ENCODE data around the gene ASAP2. TPM values are rescaled to one million over a fixed set of nuclear protein-coding genes. Genes with fewer than 3 reads are reported as not detected.

ASAP2 gene
- total RNA-seq, 1 donor from 2014 or later, result 0.23 TPM

DNA sequence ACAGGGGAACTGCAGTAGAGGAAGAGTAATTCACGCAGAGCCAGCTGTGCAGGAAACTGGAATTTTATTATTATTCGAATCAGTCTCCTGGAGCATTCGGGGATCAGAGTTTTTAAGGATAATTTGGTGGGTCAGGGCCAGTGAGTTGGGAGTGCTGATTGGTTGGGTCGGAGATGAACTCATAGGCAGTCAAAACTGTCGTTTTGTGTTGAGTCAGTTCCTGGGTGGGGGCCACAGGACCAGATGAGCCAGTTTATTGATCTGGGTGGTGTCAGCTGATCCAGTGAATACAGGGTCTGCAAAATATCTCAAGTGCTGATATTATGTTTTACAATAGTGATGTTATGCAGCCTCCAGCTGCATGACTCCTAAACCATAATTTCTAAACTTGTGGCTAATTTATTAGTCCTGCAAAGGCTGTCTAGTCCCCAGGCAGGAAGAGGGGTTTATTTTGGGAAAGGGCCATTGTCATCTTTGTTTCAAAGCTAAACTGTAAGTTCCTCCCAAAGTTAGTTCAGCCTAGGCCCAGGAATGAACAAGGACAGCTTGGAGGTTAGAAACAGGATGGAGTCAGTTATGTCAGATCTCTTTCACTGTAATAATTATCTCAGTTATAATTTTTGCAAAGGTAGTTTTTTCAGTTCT lies 67.0 kb downstream of the ASAP2 start:
- intact Hi-C loops (cut with micrococcal nuclease), result no loop called here

DNA sequence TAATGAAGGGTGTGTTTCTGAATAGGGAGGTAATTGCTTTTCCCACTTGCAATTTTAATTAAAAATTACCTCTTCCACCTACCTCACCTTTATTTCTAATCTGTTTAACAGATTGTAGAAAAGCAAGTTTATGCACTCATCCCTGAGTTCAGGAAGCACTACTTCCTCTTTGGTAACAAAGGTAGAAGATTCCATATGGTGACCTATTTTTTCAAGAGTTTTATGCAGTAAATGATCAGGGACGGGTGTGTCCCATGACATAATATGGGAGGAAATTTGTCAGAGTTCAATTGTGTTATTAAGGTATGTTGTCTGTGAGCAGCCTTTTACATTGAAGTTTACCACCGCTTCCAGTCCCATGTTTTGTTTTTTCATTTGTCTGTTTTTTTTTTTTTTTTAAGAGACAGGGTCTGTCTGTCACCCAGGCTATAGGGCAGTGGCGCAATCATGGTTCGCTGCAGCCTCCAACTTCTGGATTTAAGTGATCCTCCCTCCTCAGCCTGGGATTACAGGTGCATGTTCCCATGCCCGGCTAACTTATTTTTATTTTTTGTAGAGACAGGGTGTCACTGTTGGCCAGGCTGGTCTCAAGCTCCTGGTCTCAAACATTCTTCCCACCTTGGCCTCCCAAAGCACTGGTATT lies 68.2 kb downstream of the ASAP2 start:
- intact Hi-C loops (cut with micrococcal nuclease), result no loop called here

DNA sequence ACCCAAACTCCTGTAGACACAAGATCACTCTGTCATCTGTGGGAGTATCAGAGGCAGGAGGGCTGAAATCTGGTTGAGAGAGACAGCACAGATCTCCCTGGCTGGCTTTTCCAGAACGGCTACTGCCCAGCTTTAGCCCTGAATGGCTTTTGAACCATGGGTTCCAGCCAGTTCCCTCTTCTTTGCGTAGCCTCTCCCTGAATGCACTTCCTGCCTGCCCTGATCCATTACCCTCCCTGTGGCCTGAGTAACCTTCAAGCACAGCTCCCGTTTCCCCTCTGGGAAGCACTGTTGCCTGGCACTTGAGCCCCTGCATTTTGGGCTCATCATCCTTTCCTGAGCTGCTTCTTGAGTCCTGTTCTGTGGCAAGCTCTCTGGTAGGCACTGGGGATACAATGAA lies 68.8 kb downstream of the ASAP2 start:
- intact Hi-C loops (cut with micrococcal nuclease), result no loop called here

DNA sequence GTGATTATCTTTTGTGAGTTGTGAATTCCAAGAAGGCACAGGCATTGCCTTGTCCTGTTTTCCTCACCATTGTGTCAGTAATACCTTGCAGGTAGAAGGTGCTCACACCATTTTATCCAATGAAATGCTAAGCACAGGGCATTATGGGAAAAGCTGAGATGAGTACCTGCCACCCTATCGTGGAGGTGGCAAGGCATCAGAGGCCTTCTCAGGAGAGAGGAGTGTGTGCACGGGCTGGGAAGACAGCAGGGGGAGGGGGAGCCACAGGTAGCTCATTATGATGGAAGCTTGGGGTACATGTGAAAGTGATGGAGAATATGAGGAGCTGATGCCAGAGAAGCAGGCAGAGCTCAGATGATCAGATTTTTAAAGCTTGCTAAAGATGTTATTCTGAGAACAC lies 69.5 kb downstream of the ASAP2 start:
- intact Hi-C loops (cut with micrococcal nuclease), result no loop called here

DNA sequence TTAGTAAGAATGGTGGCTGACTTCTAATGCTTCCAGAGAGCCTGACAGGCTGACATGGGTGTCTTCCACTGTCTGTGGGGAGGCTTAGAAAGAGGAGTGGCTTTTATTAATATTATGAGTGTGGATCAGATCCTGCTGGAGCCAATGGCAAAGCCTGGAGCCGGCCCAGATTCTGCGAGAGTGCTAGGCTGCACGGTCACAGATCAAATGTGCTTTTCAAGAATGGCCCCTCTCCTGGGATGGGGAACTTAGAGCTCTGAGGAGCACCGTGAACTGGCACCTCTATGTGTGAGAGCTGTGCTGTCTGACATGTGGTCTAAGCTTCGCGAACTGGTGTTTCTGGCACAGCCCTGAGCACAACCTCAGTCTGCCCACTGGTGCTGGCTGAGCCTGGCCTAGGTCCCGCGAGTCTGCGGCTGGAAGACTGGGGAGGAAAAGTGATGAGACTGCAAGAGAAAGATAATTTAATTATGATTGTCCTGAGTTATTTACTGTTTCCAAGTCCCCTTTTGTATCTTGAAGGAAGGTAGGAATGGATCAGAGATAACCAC lies 70.4 kb downstream of the ASAP2 start:
- intact Hi-C loops (cut with micrococcal nuclease), result no loop called here

DNA sequence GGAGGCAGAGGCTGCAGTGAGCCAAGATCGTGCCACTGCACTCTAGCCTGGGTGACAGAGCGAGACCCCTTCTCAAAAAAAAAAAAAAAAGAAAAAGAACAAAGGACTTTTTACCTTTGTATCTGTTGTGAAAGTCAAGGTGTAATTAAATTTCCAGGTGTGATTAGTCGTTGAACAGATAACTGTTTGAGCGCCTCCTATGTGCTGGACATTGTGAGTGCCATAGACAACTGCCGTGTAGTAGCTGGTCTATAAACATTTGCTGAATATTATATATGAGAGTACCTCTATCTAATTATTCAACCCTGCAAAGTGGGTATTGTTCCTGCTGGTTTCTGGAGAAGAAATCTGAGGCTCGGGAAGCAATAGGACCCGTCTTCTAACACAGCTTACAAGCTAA lies 71.8 kb downstream of the ASAP2 start:
- intact Hi-C loops (cut with micrococcal nuclease), result no loop called here

DNA sequence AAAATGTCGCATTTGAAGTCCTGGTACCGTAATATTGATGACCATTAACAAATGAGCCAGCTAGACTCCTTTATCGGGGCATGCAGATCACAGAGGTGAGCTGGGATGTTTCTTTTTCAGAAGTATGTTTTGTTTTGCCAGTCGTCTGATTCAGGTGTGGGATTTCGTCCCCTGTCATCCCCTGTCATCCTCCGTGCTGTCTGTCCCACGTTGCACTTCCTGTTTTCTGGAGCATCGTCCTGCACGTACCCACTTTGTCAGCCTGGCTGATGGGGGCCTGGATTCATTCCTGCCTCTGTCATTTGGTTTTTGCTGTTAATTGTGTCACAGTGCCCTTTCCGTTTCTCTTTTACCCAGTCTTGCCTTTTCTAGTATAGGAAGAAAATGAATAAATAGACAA lies 72.8 kb downstream of the ASAP2 start:
- intact Hi-C loops (cut with micrococcal nuclease), result no loop called here

DNA sequence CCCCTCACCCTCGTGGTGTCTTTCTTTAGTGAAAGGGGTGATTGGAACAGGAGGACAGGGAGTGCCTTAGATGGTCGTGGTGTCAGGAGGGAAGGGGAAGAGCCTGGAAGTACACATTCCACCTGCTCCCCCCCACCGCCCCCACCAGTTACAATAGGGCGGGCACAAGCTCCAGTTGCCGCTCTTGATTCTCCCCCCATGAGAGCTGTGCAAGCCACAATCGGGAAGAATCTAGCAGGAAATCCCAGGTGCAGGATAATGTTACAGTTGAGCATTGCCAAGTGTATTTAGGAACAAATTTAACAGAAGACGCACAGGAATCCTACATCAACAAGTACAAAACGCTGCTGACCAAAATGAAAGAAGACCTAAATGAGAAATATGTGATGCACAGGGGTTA lies 73.6 kb downstream of the ASAP2 start:
- intact Hi-C loops (cut with micrococcal nuclease), result no loop called here

DNA sequence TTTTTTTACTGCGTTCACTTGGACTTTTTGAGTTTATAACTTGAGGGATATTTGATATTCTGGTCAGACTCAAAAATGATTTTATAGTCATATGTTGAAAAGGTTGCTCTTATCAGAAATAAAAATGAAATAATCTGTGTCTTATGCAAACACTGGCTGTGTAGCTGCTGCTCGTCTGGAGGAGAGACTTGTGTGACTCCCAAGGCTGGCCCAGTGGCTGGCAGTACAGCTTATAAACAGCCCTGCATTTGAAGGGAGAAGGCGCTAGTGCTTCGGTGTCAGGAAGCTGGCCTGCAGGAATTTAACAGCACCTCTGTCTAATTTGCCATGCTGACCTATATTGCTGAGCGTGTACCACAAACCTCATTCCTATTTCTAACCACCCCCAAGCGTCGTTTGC lies 74.5 kb downstream of the ASAP2 start:
- intact Hi-C loops (cut with micrococcal nuclease), result no loop called here

DNA sequence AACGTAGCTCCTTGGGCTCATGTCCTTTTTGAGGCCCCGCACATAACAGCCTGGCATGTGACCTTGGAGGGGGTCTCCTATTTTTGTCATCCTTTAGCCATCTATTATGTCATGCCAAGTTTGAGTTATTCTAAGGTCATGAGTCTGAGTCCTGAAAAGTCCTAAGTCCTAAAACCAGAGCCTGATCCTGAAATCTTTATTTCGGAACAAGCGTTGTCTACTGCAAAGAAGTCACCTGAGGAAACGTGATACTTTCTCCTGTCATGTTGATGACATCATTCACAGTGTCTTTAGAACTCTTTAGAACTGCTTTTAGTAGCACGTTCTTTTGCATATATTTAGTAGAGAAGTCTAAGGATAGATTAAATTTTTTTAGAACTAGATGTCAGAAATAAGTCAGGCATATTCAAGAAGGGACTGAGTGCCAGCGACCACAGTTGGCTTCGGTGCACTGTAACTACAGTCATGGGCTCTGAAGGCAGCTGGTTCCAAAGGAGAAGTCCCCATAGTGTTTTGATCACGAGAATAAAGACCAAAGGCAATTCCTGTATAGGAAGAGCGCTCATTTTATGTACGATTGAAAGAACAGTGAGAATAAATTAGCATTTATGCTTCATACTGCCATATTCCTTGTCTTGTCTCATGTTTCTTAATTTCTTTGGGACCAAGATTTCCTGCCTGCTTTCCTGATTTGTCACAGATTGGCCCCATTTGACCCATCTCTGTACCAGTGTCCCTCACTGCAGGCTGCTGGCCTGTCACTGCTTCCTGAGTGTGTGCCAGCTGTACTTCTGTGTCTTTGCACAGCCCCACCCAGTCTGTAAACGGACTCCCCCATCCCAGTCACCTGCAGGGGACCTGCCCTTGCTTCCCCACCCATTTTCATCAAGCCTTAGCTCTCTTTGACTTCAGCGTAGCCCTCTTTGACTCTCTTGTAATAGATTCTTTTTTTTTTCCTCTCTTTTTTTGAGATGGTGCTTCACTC lies 75.8 kb downstream of the ASAP2 start:
- intact Hi-C loops (cut with micrococcal nuclease), result no loop called here

DNA sequence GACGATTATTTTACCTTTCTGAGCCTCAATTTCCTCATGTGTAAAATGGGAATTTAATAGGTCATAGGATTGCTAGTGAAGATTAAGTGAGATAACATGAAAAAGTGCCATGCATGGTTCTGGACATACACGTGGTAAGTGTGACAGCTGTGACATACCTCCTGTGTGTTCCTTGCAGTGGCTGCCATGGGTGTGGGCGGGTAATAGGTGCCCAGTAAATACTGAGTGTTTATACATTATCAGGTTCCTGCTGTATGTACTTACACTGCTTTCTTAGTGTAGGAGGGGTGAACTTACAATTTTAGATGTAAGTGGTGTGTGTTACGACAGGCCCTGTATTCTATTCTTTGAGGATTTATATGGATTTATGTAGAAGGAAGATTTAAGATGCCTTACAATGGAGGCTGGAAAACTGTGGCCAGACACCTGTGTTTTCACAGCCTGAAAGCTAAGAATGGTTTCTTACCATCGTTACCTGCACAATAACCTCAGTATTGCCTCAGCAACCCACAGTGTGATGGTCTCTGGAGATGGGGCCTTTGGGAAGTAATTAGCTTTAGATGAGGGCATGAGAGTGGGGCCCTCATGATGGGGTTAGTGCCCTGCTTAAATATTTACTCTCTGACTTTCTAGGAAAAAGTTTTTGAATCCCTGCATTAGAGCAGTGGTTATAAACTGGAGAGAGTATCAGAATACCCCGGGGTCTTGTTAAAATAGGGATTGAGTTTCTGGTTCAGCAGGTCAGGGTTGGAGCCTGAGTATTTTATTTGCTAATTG lies 78.1 kb downstream of the ASAP2 start:
- intact Hi-C loops (cut with micrococcal nuclease), result no loop called here

DNA sequence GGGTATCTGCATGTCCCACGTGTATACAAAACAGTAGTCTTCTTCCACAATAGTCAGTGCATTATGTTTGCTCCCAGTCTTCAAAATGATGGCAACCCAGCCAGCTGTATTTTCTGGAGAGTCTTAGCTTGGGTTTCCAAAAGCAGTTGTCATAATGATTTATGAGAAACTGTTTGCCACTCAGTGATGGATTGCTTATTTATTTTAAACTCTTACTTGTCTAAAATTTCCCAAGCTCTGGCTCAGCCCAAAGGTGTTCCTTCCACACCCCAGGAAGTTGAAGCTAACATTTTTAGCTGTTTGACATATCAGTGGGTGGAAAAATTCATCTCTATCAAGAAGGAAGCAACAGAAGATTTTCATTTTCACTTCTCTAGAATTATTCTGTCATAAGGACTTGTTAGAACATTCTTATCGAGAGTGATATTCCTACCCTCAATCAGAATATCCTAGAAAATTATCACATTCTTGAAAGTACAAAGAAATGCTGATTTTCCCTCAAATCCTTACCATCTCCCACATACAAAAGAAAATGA lies 78.8 kb downstream of the ASAP2 start:
- intact Hi-C loops (cut with micrococcal nuclease), result no loop called here

DNA sequence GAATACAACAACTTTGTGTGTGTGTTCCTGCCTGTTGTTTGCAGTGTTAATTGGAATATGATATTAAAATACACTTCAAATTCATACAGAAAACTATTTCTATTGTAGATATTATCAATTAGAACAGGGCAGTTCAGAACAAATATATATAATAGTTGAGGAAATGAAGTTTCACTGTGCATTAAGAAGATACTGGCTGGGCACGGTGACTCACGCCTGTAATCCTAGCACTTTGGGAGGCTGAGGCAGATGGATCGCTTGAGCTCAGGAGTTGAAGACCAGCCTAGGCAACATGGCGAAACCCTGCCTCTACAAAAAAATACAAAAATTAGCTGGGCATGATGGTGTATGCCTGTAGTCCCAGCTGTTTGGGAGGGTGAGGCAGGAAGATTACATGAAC lies 79.3 kb downstream of the ASAP2 start:
- intact Hi-C loops (cut with micrococcal nuclease), result no loop called here

DNA sequence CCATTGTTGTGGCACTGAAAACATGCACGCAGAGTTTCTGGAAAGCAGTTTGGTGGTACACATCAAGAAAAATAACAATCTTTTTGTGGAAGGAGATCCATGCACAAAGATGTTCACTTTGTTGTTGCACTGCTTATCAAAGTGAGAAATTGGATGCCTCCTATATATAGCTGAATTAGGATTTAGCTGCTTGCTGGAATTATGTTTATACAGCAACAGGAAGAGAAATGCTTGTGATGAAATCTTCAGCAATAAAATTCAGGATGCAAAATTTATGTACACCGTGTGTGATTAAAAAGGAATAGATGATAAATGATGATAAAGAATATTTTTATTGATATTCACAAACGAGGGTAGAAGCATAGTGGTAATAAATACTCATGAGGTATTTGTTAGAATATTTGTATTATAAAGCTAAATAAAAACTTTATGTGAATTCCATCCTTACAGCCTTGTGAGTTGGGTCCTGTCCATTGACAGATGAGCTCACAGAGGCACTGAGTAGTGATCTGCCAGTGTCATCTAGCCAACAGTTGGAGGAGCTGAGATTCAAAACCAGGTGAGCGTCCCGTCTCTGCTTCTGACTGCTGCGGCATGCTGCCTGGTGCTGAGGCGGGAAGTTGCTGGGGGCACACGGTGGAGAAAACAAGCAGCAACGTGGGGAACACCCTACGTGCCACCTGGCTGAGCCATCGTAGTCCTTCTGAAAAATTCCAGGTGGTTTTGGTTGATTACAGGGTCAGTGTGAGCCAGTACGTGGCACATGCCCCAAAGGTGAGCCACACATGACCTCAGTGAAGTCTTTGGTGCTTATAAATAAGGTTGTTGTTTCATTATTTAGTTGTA lies 80.2 kb downstream of the ASAP2 start:
- intact Hi-C loops (cut with micrococcal nuclease), result no loop called here

DNA sequence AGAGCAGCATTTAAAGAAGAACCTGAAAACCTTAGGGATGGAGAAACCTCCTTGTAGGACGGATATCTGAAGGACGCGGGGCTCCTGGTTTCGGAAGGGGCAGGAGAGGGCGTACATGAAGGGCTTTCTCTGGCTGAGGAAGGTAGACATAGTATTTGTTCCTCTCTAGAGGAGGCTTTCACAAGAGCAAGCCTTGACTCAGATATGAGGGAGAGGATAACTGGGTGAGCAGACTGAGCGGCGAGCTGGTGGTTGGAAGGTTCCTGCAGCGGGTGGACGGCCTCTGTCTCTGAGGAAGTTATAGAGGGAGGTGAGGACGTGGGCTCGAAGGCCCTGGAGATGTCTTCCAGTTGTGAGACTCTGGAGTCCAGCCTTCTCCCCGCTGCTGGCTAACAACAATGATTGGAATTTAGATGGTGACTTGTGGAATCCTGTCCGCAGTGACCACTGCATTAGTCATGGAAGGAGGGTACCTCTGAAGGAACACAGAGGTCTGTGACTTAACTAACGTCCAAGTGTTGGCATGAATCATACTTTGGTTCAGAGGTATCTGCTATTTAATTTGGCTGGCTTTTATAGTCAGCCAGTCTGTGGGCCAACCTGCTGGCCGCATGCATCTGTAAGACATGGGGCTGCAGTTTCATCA lies 80.9 kb downstream of the ASAP2 start:
- intact Hi-C loops (cut with micrococcal nuclease), result no loop called here

DNA sequence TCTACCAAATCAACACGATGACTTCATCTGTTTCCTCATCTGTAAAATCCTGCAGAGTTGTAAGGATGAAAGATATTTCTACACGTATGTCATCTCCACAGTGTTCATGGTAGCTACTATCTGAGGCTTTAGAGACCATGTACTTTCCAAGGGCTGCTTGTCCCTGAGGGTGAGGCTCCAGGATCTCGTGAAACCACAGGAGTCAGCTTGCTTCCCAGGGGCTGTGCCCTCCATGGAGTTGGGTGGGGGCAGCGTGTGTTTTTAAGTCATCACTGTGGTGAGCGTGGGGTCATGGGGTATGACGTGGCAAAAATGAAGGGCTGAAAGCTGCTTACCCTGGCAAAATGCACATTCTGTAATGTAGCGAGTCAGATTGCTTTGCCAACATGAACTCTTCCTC lies 81.6 kb downstream of the ASAP2 start:
- intact Hi-C loops (cut with micrococcal nuclease), result no loop called here

DNA sequence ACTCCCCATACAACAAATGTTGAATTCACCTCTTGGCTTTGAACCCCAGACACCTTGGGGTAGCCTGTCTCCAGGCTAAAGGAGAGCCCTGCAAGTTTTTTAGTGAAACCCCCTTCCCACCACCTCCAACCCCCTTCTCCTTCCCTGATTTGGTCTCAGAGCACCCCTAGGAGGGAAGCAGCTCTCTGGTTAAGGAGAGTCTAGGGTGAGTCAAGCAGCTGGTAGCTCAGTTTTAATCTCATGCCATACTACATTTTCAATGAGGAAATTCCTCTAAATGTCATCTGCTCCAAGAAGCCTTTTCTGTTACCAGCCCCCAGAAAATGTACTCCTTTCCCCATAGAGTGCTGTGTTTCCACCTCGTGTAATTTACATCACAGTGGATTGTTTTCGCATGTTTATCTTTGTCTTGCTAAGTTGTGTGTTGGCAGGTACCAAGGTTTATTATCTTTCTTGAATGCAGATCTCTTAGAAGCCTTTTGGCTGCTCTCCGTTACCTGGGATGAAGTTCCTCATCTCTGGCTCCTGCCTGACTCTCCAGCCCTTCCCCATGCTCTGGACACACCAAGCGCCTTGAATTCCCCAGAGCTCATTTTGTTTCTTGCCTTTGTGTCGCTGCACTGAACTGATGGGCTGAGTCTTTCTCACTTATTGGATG lies 82.2 kb downstream of the ASAP2 start:
- intact Hi-C loops (cut with micrococcal nuclease), result no loop called here

DNA sequence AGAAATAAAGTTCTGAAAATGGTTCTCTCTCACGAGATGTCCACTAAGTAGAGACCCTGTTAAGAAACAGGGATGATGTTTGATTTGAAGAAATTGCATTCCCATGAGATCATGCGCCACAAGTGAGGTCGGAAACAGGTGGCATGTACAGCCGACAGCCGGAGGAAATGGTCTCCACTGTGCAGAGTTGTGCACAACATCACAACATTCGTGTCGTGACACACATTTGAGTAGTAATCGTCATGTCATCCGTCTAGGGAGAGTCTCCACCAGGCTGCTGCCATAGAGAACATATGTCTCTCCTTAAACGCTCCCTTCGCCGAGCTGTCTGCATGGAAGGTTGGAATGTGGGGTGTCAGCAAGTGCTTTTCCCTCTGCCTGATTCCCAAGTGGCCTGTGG lies 84.7 kb downstream of the ASAP2 start:
- intact Hi-C loops (cut with micrococcal nuclease), result no loop called here

DNA sequence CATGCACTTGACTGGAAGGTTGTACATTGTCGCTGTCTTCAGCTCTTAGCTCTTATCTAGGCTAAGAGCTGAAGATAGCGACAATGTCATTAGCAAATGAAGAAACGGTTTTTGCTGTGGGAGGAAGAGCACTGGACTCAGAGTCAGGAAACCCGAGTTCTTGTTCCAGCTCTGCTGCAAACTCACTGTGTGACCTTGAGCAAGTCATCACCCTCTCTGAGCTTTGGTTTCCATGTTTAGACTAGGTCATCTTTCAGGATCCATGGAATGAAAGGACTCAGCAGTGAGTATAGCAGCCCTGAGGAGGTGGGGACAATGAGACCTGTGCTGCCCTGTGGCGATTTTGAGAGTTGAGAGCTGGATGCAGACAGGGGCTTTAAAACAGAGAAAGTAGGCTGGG lies 85.3 kb downstream of the ASAP2 start:
- intact Hi-C loops (cut with micrococcal nuclease), result no loop called here
